Memory B cell (primary cell): Measurements from ENCODE around the gene SPA17.

Source experiments
- ATAC-seq: fragments of 150-1000 bp; cut with Tn5 transposase; 2 replicates; pipeline ENCODE4 v1.10.0; 2021; ENCODE audit warnings: low read depth, mild to moderate bottlenecking, moderate library complexity
- DNase-seq, 2 donors: peaks; one replicate each; pipeline ENCODE4 v3.0.0; 2022; ENCODE audit warnings: low spot score in 2 of 2
- H3K27ac Mint-ChIP-seq: one replicate; pipeline ENCODE4 v1.8.0; 2022; ENCODE audit warnings: mild to moderate bottlenecking, moderate library complexity, mixed read lengths
- H3K27me3 Mint-ChIP-seq: one replicate; pipeline ENCODE4 v1.8.0; 2022; ENCODE audit warnings: mixed read lengths
- H3K36me3 Mint-ChIP-seq: one replicate; pipeline ENCODE4 v1.8.0; 2022; ENCODE audit warnings: mild to moderate bottlenecking, mixed read lengths
- H3K4me1 Mint-ChIP-seq: one replicate; pipeline ENCODE4 v1.8.0; 2022; ENCODE audit warnings: mixed read lengths
- H3K4me3 Mint-ChIP-seq: one replicate; pipeline ENCODE4 v1.8.0; 2022; ENCODE audit warnings: mild to moderate bottlenecking, moderate library complexity, mixed read lengths
- H3K9me3 Mint-ChIP-seq: one replicate; pipeline ENCODE4 v1.8.0; 2022; ENCODE audit warnings: mixed read lengths

SPA17 gene

DNA sequence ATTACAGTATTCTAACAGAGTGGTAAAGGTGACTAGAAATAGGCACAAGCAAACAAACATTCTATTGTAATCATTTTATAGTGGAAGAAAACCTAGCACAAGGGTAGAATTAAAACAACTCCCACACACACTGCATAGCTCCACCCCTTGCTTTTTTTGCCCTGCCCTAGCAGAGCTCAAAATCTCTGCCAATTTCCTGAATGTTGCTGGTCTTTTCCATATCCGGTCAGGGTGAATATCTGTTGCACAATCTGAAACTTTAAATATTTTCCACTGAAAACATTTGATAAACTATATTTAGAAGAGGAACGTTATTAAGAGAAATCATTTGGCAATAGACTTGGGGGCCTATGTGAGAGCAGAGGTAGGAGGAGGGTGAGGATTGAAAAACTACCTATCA, 2.7 kb downstream of the SPA17 start:
- Mint-ChIP-seq H3K9me3 (no peaks in the 10 kb centered on the region), H3K4me1 (peaks cover 9% of the 10 kb centered on the region), H3K4me3 (no peak overlapping the region), H3K27me3 (no peaks in the 10 kb centered on the region), H3K27ac (no peak overlapping the region), H3K36me3 (no peaks in the 10 kb centered on the region)
- no peak for ATAC-seq
- no peak for DNase-seq

DNA sequence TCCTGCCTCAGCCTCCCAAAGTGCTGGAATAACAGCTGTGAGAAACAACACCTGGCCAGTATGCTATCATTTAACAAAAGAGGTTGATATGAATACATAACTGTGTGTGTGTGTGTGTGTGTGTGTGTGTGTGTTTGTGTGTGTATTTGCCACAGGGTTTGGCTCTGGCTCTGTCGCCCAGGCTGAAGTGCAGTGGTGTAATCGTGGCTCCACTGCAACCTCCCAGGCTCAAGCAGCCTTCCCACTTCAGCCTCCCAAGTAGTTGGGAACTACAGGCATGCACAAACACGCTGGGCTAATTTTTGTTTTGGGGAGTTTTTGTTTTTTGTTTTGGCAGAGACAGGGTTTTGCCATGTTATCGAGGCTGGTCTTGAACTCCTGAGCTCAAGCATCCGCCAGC, 4.7 kb downstream of the SPA17 start:
- Mint-ChIP-seq H3K36me3 (peaks cover 6% of the 10 kb centered on the region), H3K27me3 (peaks cover 1% of the 10 kb centered on the region)
- no peak for ATAC-seq

GRCh38 chr11:124681421-124681820, 7.7 kb downstream of the SPA17 start:
- peaks cover 1% of the 10 kb centered on the region for H3K27me3 Mint-ChIP-seq
- no peak overlapping the region for H3K4me3 Mint-ChIP-seq
- peaks cover 14% of the 10 kb centered on the region for H3K36me3 Mint-ChIP-seq
- no peaks in the 10 kb centered on the region for H3K4me1 Mint-ChIP-seq
- no peak for ATAC-seq
- no peak for DNase-seq
- peaks cover 10% of the 10 kb centered on the region for H3K9me3 Mint-ChIP-seq
- no peak overlapping the region for H3K27ac Mint-ChIP-seq

More for the DNA sequence above, 4.7 kb downstream of the SPA17 start:
- peaks cover 7% of the 10 kb centered on the region for H3K9me3 Mint-ChIP-seq
- no peak overlapping the region for H3K27ac Mint-ChIP-seq
- no peak for DNase-seq
- H3K4me3 Mint-ChIP-seq, result no peak overlapping the region
- peaks cover 4% of the 10 kb centered on the region for H3K4me1 Mint-ChIP-seq

- Mint-ChIP-seq H3K9me3 (peaks cover 13% of the 10 kb centered on the region), H3K4me3 (no peak overlapping the region), H3K36me3 (peaks cover 17% of the 10 kb centered on the region), H3K4me1 (no peaks in the 10 kb centered on the region), H3K27me3 (peaks cover 1% of the 10 kb centered on the region), H3K27ac (no peak overlapping the region)
- ATAC-seq (no peak), DNase-seq (no peak)
Measured at GRCh38 chr11:124682443-124682842, 8.7 kb downstream of the SPA17 start.

DNA sequence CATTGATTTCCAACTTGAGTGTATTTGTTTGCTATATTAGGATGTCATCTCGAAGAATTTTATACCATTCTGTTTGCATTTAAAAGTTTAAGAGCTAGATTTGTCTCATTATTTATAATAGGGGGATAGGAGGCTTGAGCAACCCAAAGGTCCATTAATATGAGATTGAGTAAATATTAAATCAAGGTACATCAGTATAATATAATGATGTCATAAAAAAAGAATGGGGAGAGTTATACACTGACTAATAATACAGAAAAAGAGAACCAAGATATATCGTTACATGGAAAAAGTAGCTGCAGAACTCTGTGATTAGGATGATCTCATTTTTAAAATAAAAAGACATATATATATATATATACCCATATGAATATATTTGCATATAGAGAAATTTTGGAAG, 19.4 kb downstream of the SPA17 start:
- ATAC-seq (no peak), DNase-seq (no peak)
- H3K36me3 Mint-ChIP-seq, result no peaks in the 10 kb centered on the region
- H3K27me3 Mint-ChIP-seq, result no peaks in the 10 kb centered on the region
- H3K27ac Mint-ChIP-seq, result no peak overlapping the region
- no peaks in the 10 kb centered on the region for H3K9me3 Mint-ChIP-seq
- H3K4me3 Mint-ChIP-seq, result no peak overlapping the region
- no peaks in the 10 kb centered on the region for H3K4me1 Mint-ChIP-seq

- Mint-ChIP-seq H3K27ac (no peak overlapping the region), H3K27me3 (peaks cover 8% of the 10 kb centered on the region), H3K36me3 (peaks cover 7% of the 10 kb centered on the region), H3K4me3 (no peak overlapping the region), H3K9me3 (peaks cover 10% of the 10 kb centered on the region), H3K4me1 (peaks cover 2% of the 10 kb centered on the region)
- ATAC-seq (no peak), DNase-seq (no peak)
Measured at GRCh38 chr11:124699547-124699946, 25.8 kb downstream of the SPA17 start.

DNA sequence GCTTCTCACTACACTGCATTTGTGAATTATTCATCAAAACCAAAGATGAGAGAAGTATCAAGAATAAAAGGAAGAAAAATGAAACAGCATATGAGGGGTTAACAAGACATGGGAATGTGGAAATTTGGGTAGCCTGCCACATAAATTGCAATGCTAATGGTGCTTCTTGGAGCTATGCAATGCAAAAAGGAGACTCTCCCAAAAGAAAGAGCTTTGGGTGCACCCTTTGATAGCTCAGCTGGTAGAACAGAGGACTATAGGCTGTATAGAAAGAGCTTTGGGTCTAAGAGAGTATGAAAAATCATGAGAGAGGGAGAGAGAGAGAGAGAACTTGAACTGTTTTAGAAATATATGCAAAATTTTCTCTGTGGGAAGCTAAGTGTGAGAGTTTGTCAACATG, 26.3 kb downstream of the SPA17 start:
- H3K27ac Mint-ChIP-seq, result no peak overlapping the region
- no peak overlapping the region for H3K4me3 Mint-ChIP-seq
- H3K36me3 Mint-ChIP-seq, result peaks cover 7% of the 10 kb centered on the region
- DNase-seq (no peak), ATAC-seq (no peak)
- peaks cover 2% of the 10 kb centered on the region for H3K4me1 Mint-ChIP-seq
- H3K9me3 Mint-ChIP-seq, result peaks cover 10% of the 10 kb centered on the region
- peaks cover 8% of the 10 kb centered on the region for H3K27me3 Mint-ChIP-seq

DNA sequence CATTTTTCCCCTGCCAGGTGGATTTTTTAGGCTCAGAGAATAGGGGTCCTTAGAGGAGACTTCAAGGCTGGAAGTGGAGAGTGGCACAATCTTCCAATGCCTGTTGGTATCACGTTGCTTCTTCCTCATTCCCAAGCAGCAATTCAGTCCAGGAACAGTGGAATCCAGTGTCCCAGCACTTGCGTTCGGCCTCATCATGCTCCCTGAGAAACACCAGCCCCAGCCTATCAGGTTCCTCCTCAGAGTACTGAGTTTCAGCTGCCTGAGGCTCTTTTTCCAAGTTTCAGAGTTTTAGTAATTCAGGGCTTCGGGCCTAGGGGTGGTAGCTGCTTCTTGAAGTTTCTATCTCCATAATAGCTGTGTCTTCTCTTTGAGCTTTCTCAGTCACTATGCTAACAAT, 34.1 kb downstream of the SPA17 start:
- H3K27ac Mint-ChIP-seq, result no peak overlapping the region
- peaks cover 20% of the 10 kb centered on the region for H3K36me3 Mint-ChIP-seq
- H3K27me3 Mint-ChIP-seq, result peaks cover 4% of the 10 kb centered on the region
- DNase-seq (no peak), ATAC-seq (no peak)
- no peak overlapping the region for H3K4me3 Mint-ChIP-seq
- peaks cover 8% of the 10 kb centered on the region for H3K9me3 Mint-ChIP-seq
- H3K4me1 Mint-ChIP-seq, result no peaks in the 10 kb centered on the region

- H3K27ac Mint-ChIP-seq, result no peak overlapping the region
- H3K4me1 Mint-ChIP-seq, result peaks cover under 1% of the 10 kb centered on the region
- H3K9me3 Mint-ChIP-seq, result peaks cover 5% of the 10 kb centered on the region
- H3K36me3 Mint-ChIP-seq, result peaks cover 9% of the 10 kb centered on the region
- H3K4me3 Mint-ChIP-seq, result no peak overlapping the region
- ATAC-seq (no peak), DNase-seq (no peak)
- H3K27me3 Mint-ChIP-seq, result peaks cover 8% of the 10 kb centered on the region
Measured at GRCh38 chr11:124712392-124712791, 38.7 kb downstream of the SPA17 start.

- Mint-ChIP-seq H3K36me3 (peaks cover 2% of the 10 kb centered on the region), H3K27me3 (peaks cover 20% of the 10 kb centered on the region), H3K4me3 (no peak overlapping the region), H3K27ac (no peak overlapping the region), H3K4me1 (peaks cover 10% of the 10 kb centered on the region), H3K9me3 (no peaks in the 10 kb centered on the region)
- DNase-seq (no peak), ATAC-seq (no peak)
Measured at GRCh38 chr11:124716591-124716990, 42.9 kb downstream of the SPA17 start.

GRCh38 chr11:124717421-124717785, 43.7 kb downstream of the SPA17 start:
- H3K27me3 Mint-ChIP-seq, result peaks cover 24% of the 10 kb centered on the region
- H3K4me3 Mint-ChIP-seq, result peak overlapping the region; percentile 69
- no peaks in the 10 kb centered on the region for H3K9me3 Mint-ChIP-seq
- peaks cover 10% of the 10 kb centered on the region for H3K4me1 Mint-ChIP-seq
- H3K27ac Mint-ChIP-seq, result no peak overlapping the region
- H3K36me3 Mint-ChIP-seq, result peaks cover 2% of the 10 kb centered on the region
- ATAC-seq (no peak), DNase-seq (no peak)

- H3K4me3 Mint-ChIP-seq, result peak overlapping the region; percentile 69
- peaks cover 10% of the 10 kb centered on the region for H3K4me1 Mint-ChIP-seq
- H3K9me3 Mint-ChIP-seq, result no peaks in the 10 kb centered on the region
- H3K27me3 Mint-ChIP-seq, result peaks cover 30% of the 10 kb centered on the region
- peak; percentile 53 for ATAC-seq
- no peak overlapping the region for H3K27ac Mint-ChIP-seq
- no peak for DNase-seq
- peaks cover 6% of the 10 kb centered on the region for H3K36me3 Mint-ChIP-seq
Measured at GRCh38 chr11:124717786-124718651, 44.3 kb downstream of the SPA17 start.

GRCh38 chr11:124718801-124719200, 45.1 kb downstream of the SPA17 start:
- no peak for DNase-seq
- peaks cover 34% of the 10 kb centered on the region for H3K27me3 Mint-ChIP-seq
- peaks cover 10% of the 10 kb centered on the region for H3K4me1 Mint-ChIP-seq
- no peak overlapping the region for H3K27ac Mint-ChIP-seq
- no peaks in the 10 kb centered on the region for H3K9me3 Mint-ChIP-seq
- no peak overlapping the region for H3K4me3 Mint-ChIP-seq
- ATAC-seq, result no peak
- H3K36me3 Mint-ChIP-seq, result peaks cover 6% of the 10 kb centered on the region

- Mint-ChIP-seq H3K4me1 (peaks cover 10% of the 10 kb centered on the region), H3K27me3 (peaks cover 34% of the 10 kb centered on the region), H3K27ac (no peak overlapping the region), H3K9me3 (no peaks in the 10 kb centered on the region), H3K36me3 (peaks cover 6% of the 10 kb centered on the region), H3K4me3 (no peak overlapping the region)
- ATAC-seq (no peak), DNase-seq (no peak)
Measured at GRCh38 chr11:124719534-124719933, 45.8 kb downstream of the SPA17 start.

DNA sequence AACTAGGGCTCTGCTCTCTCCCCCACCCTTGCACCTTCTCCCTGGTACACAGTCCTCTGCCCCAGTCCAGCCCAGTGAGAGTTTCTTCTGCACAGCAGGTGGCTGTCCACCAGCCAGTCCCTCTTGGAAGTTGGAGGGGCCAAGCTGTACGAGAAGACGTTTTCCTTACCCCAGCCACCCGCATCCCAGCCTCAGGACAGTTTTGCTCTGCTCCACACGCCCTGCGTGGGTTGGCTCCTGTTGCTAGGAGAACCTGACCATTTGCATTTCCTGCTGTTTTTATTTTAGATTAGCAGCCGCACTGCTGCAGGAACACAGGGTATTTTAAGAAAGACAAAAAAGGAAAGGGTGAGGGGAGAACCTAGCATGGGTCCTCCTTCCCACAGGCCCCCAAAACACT, 48.5 kb downstream of the SPA17 start:
- H3K36me3 Mint-ChIP-seq, result peaks cover 6% of the 10 kb centered on the region
- H3K4me3 Mint-ChIP-seq, result no peak overlapping the region
- peaks cover 25% of the 10 kb centered on the region for H3K4me1 Mint-ChIP-seq
- H3K9me3 Mint-ChIP-seq, result no peaks in the 10 kb centered on the region
- no peak overlapping the region for H3K27ac Mint-ChIP-seq
- no peak for DNase-seq
- H3K27me3 Mint-ChIP-seq, result peaks cover 38% of the 10 kb centered on the region
- no peak for ATAC-seq
